Neural progenitor cell (in vitro differentiated cells): ENCODE measurements around the gene USP49. TPM values are rescaled to one million over a fixed set of nuclear protein-coding genes. Genes with fewer than 3 reads are reported as not detected.

Experiments
- DNase-seq: peaks from one replicate; pipeline ENCODE4 v3.0.0-alpha.2; 2016; ENCODE audit warnings: low spot score
- H2AFZ ChIP-seq: fragments of 200-600 bp; sonication (generic); replicated peaks from 2 replicates; pipeline ENCODE4 v1.6.1; 2016; ENCODE audit warnings: antibody characterized with exemption
- H3F3A ChIP-seq: fragments of 200-600 bp; sonication (generic); 2 replicates; pipeline ENCODE4 v1.6.1; 2016; ENCODE audit warnings: antibody characterized with exemption, low read depth
- H3K27ac ChIP-seq: fragments of 200-600 bp; sonication (generic); 2 replicates; pipeline ENCODE4 v1.5.1; 2016; ENCODE audit warnings: mild to moderate bottlenecking
- H3K27me3 ChIP-seq: fragments of 200-600 bp; sonication (generic); 2 replicates; pipeline ENCODE4 v1.6.1; 2016; ENCODE audit warnings: mild to moderate bottlenecking, moderate library complexity
- H3K36me3 ChIP-seq: fragments of 200-600 bp; sonication (generic); 2 replicates; pipeline ENCODE4 v1.5.1; 2016
- H3K4me1 ChIP-seq: fragments of 200-600 bp; sonication (generic); 2 replicates; pipeline ENCODE4 v1.6.1; 2016; ENCODE audit warnings: mixed run types
- H3K4me2 ChIP-seq: fragments of 200-600 bp; sonication (generic); 2 replicates; pipeline ENCODE4 v1.6.1; 2016
- H3K4me3 ChIP-seq: fragments of 200-600 bp; sonication (generic); 2 replicates; pipeline ENCODE4 v1.5.1; 2016
- H3K79me2 ChIP-seq: fragments of 200-600 bp; sonication (generic); 2 replicates; pipeline ENCODE4 v1.6.1; 2016; ENCODE audit warnings: low read depth
- H3K9ac ChIP-seq: fragments of 200-600 bp; sonication (generic); 2 replicates; pipeline ENCODE4 v1.6.1; 2016
- H3K9me3 ChIP-seq: fragments of 200-600 bp; sonication (generic); 2 replicates; pipeline ENCODE4 v1.5.1; 2016; ENCODE audit warnings: low read depth
- H4K20me1 ChIP-seq: fragments of 200-600 bp; sonication (generic); 2 replicates; pipeline ENCODE4 v1.6.1; 2016; ENCODE audit warnings: low read depth
- H3K27ac Mint-ChIP-seq: 3 replicates; pipeline ENCODE4 v1.8.0; 2021; ENCODE audit warnings: mixed read lengths
- H3K27me3 Mint-ChIP-seq: 2 replicates; pipeline ENCODE4 v1.8.0; 2022; ENCODE audit warnings: low read depth, mild to moderate bottlenecking, inconsistent platforms, moderate library complexity, mixed read lengths; ENCODE audit not compliant: insufficient read depth
- H3K36me3 Mint-ChIP-seq: 3 replicates; pipeline ENCODE4 v1.8.0; 2021; ENCODE audit warnings: mixed read lengths
- H3K4me1 Mint-ChIP-seq: 3 replicates; pipeline ENCODE4 v1.8.0; 2021; ENCODE audit warnings: mixed read lengths
- H3K4me3 Mint-ChIP-seq: 3 replicates; pipeline ENCODE4 v1.8.0; 2021; ENCODE audit warnings: mild to moderate bottlenecking, moderate library complexity, mixed read lengths
- H3K9me3 Mint-ChIP-seq: 3 replicates; pipeline ENCODE4 v1.8.0; 2020; ENCODE audit warnings: mixed read lengths
- CTCF ChIP-seq: fragments of 200-600 bp; sonication (generic); IDR thresholded peaks from 2 replicates; pipeline ENCODE4 v1.5.1; 2017; ENCODE audit warnings: antibody characterized with exemption, mild to moderate bottlenecking
- EZH2 ChIP-seq: fragments of 200-600 bp; sonication (generic); IDR thresholded peaks from 2 replicates; pipeline ENCODE4 v1.6.1; 2017; ENCODE audit warnings: antibody characterized with exemption, mild to moderate bottlenecking, moderate library complexity
- EZH2phosphoT487 ChIP-seq: fragments of 200-600 bp; sonication (generic); IDR thresholded peaks from 2 replicates; pipeline ENCODE4 v1.6.1; 2017; ENCODE audit warnings: antibody characterized with exemption
- total RNA-seq: library from RNA; depleted of rRNA; stranded (reverse); fragments of >200 nt; gene quantifications from 2 replicates; pipeline ENCODE4 v1.2.3, GENCODE V29; 2015; ENCODE audit warnings: low replicate concordance

The USP49 gene
- total RNA-seq, 1 donor from 2014 or later: 25.0 TPM

GRCh38 chr6:41774841-41775240 is 120.3 kb downstream of the USP49 start:
- Mint-ChIP-seq H3K4me3 (peak overlapping the region; percentile 7), H3K4me1 (peaks cover 6% of the 10 kb centered on the region), H3K27me3 (peaks cover 2% of the 10 kb centered on the region), H3K27ac (no peak overlapping the region), H3K9me3 (no peaks in the 10 kb centered on the region), H3K36me3 (peaks cover 12% of the 10 kb centered on the region)
- H3K9me3 ChIP-seq: no peaks in the 10 kb centered on the region
- no peak overlapping the region for H3K4me3 ChIP-seq
- H3K9ac ChIP-seq: no peak overlapping the region
- H3F3A ChIP-seq: no peaks in the 10 kb centered on the region
- peaks cover 7% of the 10 kb centered on the region for H3K4me1 ChIP-seq
- H3K36me3 ChIP-seq: no peaks in the 10 kb centered on the region
- H3K79me2 ChIP-seq: no peaks in the 10 kb centered on the region
- H3K27me3 ChIP-seq: no peaks in the 10 kb centered on the region
- H4K20me1 ChIP-seq: no peaks in the 10 kb centered on the region
- DNase-seq: no peak
- TF ChIP-seq EZH2 (no peak), EZH2phosphoT487 (no peak), CTCF (no peak)
- no peak overlapping the region for H3K4me2 ChIP-seq
- H3K27ac ChIP-seq: no peak overlapping the region
- H2AFZ ChIP-seq: no peak overlapping the region

- Histone ChIP-seq H3K79me2 (no peaks in the 10 kb centered on the region), H3K36me3 (no peaks in the 10 kb centered on the region), H3K27me3 (no peaks in the 10 kb centered on the region), H3K9ac (no peak overlapping the region), H2AFZ (no peak overlapping the region), H4K20me1 (no peaks in the 10 kb centered on the region), H3K4me3 (no peak overlapping the region), H3K9me3 (no peaks in the 10 kb centered on the region), H3K4me2 (no peak overlapping the region), H3K4me1 (no peaks in the 10 kb centered on the region), H3F3A (no peaks in the 10 kb centered on the region), H3K27ac (no peak overlapping the region)
- peaks cover 12% of the 10 kb centered on the region for H3K36me3 Mint-ChIP-seq
- no peak overlapping the region for H3K27ac Mint-ChIP-seq
- H3K4me3 Mint-ChIP-seq: no peak overlapping the region
- H3K4me1 Mint-ChIP-seq: peaks cover 9% of the 10 kb centered on the region
- H3K9me3 Mint-ChIP-seq: no peaks in the 10 kb centered on the region
- H3K27me3 Mint-ChIP-seq: peaks cover 2% of the 10 kb centered on the region
- no peak for DNase-seq
- no peak for TF ChIP-seq EZH2phosphoT487
- no peak for TF ChIP-seq EZH2
- no peak for TF ChIP-seq CTCF
These were observed 123.9 kb downstream of the USP49 start for GRCh38 chr6:41771058-41771983.

GRCh38 chr6:41770381-41771057 is 124.7 kb downstream of the USP49 start:
- Histone ChIP-seq H3F3A (no peaks in the 10 kb centered on the region), H3K27ac (no peak overlapping the region), H3K4me1 (no peaks in the 10 kb centered on the region), H4K20me1 (no peaks in the 10 kb centered on the region), H3K79me2 (no peaks in the 10 kb centered on the region), H3K4me3 (no peak overlapping the region), H3K27me3 (no peaks in the 10 kb centered on the region), H3K9me3 (no peaks in the 10 kb centered on the region), H3K4me2 (no peak overlapping the region), H2AFZ (no peak overlapping the region), H3K36me3 (no peaks in the 10 kb centered on the region), H3K9ac (no peak overlapping the region)
- no peak overlapping the region for H3K4me3 Mint-ChIP-seq
- H3K9me3 Mint-ChIP-seq: no peaks in the 10 kb centered on the region
- TF ChIP-seq EZH2phosphoT487 (no peak), CTCF (no peak), EZH2 (no peak)
- peaks cover 2% of the 10 kb centered on the region for H3K27me3 Mint-ChIP-seq
- peaks cover 9% of the 10 kb centered on the region for H3K4me1 Mint-ChIP-seq
- no peak overlapping the region for H3K27ac Mint-ChIP-seq
- H3K36me3 Mint-ChIP-seq: peaks cover 12% of the 10 kb centered on the region
- no peak for DNase-seq
